ENCODE data around the gene DNASE2B. TPM values are rescaled to one million over a fixed set of nuclear protein-coding genes. Genes with fewer than 3 reads are reported as not detected.

The DNASE2B gene
- polyA plus RNA-seq, 1 donor from 2014 or later, result 27.9 TPM

DNA sequence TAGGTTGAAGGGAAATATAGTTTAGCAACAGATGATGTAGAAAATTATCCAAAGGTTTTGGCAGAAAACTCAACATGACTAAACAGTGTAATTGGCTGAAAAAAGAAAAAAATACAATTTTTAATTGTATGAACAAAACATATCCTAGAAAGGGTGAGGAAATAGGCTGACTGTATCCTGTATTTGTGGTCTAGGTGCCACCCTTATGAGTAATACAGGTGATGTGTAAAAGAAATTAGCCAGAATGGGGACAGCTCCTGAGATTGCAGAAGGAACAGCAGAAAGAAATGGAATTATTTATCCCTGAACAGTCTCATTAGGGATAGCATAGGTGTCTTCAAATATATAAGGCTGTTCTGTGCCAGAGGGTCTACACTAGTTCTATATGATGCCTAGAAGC is 24.6 kb downstream of the DNASE2B start:
- Histone ChIP-seq H3K36me3 (ENCODE audit: insufficient read depth, low read length) (no peaks in the 10 kb centered on the region), H2AFZ (ENCODE audit: low read depth, low read length) (no peak overlapping the region), H3F3A (ENCODE audit: insufficient read depth, low read length, poor library complexity, severe bottlenecking) (no peaks in the 10 kb centered on the region), H3K79me2 (replicated peaks; ENCODE audit: insufficient read depth, low read length) (no peaks in the 10 kb centered on the region), H4K20me1 (ENCODE audit: insufficient read depth) (no peaks in the 10 kb centered on the region), H3K27me3 (ENCODE audit: insufficient read depth, low read depth, low read length) (no peaks in the 10 kb centered on the region), H3K4me2 (ENCODE audit: low read length) (no peak overlapping the region), H3K9ac (ENCODE audit: low read length) (no peak overlapping the region), H3K27ac (ENCODE audit: low read length) (no peak overlapping the region), H3K9me3 (ENCODE audit: low read length) (no peaks in the 10 kb centered on the region), H3K4me3 (ENCODE audit: low read length) (no peak overlapping the region), H3K9me2 (ENCODE audit: insufficient read depth, low read length) (no peaks in the 10 kb centered on the region)
- TF ChIP-seq SMC3 (conservative IDR thresholded peaks at IDR 0.05; ENCODE audit: poor library complexity) (no peak), POLR2AphosphoS5 (IDR thresholded peaks at IDR 0.05) (no peak), REST (IDR thresholded peaks at IDR 0.05; ENCODE audit: borderline replicate concordance) (no peak), EP300 (conservative IDR thresholded peaks at IDR 0.05; ENCODE audit: poor library complexity, severe bottlenecking) (no peak), TAF1 (IDR thresholded peaks at IDR 0.05; ENCODE audit: low read depth) (no peak), CTCF (IDR thresholded peaks at IDR 0.05; ENCODE audit: poor library complexity, severe bottlenecking) (no peak), EZH2 (IDR thresholded peaks at IDR 0.05; ENCODE audit: borderline replicate concordance, insufficient read depth, low read length, poor library complexity, severe bottlenecking) (no peak), RAD21 (conservative IDR thresholded peaks at IDR 0.05) (no peak), MXI1 (conservative IDR thresholded peaks at IDR 0.05; ENCODE audit: poor library complexity, severe bottlenecking) (no peak)

DNA sequence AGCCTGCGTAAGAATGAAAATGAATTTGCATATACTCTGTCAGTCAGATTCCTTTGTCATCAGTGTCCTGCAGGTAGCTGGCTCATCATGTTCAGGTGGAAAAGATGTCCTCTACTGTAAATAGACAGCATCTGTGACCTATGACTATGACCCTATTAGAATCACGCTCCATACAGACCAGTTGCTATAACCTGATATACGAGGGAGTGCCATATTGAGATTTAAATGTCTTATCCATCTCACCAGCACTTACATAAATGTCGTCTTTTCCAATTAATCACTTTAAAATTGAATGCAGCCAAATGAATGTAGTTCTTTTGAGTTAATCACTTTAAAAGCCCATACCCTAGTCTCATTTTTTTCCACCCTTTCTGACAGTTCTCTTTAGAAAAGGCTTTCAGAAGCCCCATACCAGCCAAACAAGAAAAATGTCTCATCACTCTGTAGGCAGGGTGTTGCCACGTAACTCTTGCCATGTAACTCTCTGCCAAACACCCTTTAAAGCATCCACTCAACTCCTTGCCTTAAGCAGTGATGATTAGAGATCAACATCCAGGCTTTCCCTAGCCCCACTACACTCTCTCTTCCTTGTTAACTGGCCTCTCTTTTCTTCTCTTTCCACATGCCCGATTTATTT is 26.3 kb downstream of the DNASE2B start:
- no peaks in the 10 kb centered on the region for H3K9me3 ChIP-seq (ENCODE audit: low read length)
- no peaks in the 10 kb centered on the region for H3F3A ChIP-seq (ENCODE audit: insufficient read depth, low read length, poor library complexity, severe bottlenecking)
- H3K27me3 ChIP-seq (ENCODE audit: insufficient read depth, low read depth, low read length), result no peaks in the 10 kb centered on the region
- TF ChIP-seq TAF1 (IDR thresholded peaks at IDR 0.05; ENCODE audit: low read depth) (no peak), SMC3 (conservative IDR thresholded peaks at IDR 0.05; ENCODE audit: poor library complexity) (no peak), POLR2AphosphoS5 (IDR thresholded peaks at IDR 0.05) (no peak), RAD21 (conservative IDR thresholded peaks at IDR 0.05) (no peak), EP300 (conservative IDR thresholded peaks at IDR 0.05; ENCODE audit: poor library complexity, severe bottlenecking) (no peak), REST (IDR thresholded peaks at IDR 0.05; ENCODE audit: borderline replicate concordance) (no peak), CTCF (IDR thresholded peaks at IDR 0.05; ENCODE audit: poor library complexity, severe bottlenecking) (no peak), EZH2 (IDR thresholded peaks at IDR 0.05; ENCODE audit: borderline replicate concordance, insufficient read depth, low read length, poor library complexity, severe bottlenecking) (no peak), MXI1 (conservative IDR thresholded peaks at IDR 0.05; ENCODE audit: poor library complexity, severe bottlenecking) (no peak)
- H3K9me2 ChIP-seq (ENCODE audit: insufficient read depth, low read length), result no peaks in the 10 kb centered on the region
- H3K27ac ChIP-seq (ENCODE audit: low read length), result no peak overlapping the region
- no peak overlapping the region for H2AFZ ChIP-seq (ENCODE audit: low read depth, low read length)
- H3K36me3 ChIP-seq (ENCODE audit: insufficient read depth, low read length), result no peaks in the 10 kb centered on the region
- H3K79me2 ChIP-seq (replicated peaks; ENCODE audit: insufficient read depth, low read length), result no peaks in the 10 kb centered on the region
- H3K9ac ChIP-seq (ENCODE audit: low read length), result no peak overlapping the region
- no peak overlapping the region for H3K4me2 ChIP-seq (ENCODE audit: low read length)
- H3K4me3 ChIP-seq (ENCODE audit: low read length), result no peak overlapping the region
- H4K20me1 ChIP-seq (ENCODE audit: insufficient read depth), result no peaks in the 10 kb centered on the region
